ENCODE measurements around the gene AXL. TPM values are rescaled to one million over a fixed set of nuclear protein-coding genes. Genes with fewer than 3 reads are reported as not detected.

AXL gene
- total RNA-seq, 4 donors from 2014 or later: 7.2 to 46.2 (median 24.2) TPM

DNA sequence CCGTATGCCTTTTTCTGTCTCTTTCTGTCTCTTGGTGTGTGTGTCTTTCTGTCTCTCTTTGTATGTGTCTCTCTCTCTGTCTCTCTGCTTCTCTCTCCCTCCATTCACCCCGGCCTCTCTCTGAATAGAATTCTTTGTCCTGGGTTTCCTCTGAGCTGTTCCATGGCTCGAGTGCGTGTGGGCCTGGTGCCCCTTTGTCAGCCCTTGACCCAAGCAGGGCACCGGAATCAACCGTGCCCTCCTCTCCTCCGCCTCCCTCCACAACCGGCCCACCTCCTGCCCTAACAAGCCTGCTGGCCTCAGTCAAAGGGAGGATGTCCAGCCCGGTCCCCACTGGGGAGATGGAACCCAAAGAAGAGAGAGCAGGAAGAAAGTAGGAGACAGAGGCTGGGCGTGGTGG is 3.2 kb downstream of the AXL start:
- Histone ChIP-seq H3K36me3 (no peaks in the 10 kb centered on the region), H3K4me1 (peaks cover 0 to 12% (median 7%) of the 10 kb centered on the region in 4 donors), H3K4me3 (no peak overlapping the region), H3K27ac (no peak overlapping the region), H3K27me3 (no peaks in the 10 kb centered on the region), H3K9me3 (no peaks in the 10 kb centered on the region)
- no peak for DNase-seq
- TF ChIP-seq, protein P1, sequence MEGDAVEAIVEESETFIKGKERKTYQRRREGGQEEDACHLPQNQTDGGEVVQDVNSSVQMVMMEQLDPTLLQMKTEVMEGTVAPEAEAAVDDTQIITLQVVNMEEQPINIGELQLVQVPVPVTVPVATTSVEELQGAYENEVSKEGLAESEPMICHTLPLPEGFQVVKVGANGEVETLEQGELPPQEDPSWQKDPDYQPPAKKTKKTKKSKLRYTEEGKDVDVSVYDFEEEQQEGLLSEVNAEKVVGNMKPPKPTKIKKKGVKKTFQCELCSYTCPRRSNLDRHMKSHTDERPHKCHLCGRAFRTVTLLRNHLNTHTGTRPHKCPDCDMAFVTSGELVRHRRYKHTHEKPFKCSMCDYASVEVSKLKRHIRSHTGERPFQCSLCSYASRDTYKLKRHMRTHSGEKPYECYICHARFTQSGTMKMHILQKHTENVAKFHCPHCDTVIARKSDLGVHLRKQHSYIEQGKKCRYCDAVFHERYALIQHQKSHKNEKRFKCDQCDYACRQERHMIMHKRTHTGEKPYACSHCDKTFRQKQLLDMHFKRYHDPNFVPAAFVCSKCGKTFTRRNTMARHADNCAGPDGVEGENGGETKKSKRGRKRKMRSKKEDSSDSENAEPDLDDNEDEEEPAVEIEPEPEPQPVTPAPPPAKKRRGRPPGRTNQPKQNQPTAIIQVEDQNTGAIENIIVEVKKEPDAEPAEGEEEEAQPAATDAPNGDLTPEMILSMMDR (IDR thresholded peaks at IDR 0.05): no peak
- no peak for TF ChIP-seq POLR2A (IDR thresholded peaks at IDR 0.05)

DNA sequence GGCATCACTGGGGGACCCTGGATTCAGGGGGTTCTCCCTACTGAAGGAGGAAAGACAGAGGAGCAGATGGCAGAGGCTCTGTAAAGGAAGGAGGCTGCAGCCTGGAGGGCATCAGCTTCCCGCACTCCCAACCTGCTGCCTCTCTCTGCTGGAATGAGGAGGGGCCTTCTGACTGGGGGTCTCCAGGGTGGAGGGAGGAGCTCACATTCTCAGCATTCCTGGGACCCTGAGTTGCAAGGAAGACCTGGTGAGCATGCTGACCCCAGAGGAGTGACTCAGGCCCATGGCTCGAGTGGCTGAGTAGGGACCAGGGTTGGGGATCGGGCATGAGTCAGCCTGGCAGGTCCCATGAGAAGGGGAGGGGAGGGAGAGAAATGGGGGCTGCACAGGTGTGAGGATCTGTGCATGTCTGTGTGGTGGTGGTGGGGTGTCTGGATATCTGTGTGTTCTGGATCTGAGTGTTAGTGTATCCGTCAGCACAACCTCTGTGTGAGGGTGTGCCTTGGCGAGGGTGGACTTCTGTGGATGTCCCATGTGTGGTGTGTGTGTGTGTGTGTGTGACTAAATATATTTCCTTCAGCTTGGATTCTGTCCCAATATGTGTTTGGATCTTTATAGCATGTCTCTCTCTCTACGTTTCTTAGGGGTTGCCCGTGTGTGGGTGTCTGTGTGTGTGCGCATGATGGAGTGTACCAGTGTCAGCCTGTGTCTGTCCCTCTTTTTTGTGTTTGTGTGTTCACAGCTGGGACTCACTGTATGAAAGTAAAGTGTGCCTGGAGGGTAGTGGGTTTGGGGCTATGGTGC is 4.6 kb downstream of the AXL start:
- H3K27ac ChIP-seq: peak overlapping the region in 2 of 4 donors; percentile 14 to 90

DNA sequence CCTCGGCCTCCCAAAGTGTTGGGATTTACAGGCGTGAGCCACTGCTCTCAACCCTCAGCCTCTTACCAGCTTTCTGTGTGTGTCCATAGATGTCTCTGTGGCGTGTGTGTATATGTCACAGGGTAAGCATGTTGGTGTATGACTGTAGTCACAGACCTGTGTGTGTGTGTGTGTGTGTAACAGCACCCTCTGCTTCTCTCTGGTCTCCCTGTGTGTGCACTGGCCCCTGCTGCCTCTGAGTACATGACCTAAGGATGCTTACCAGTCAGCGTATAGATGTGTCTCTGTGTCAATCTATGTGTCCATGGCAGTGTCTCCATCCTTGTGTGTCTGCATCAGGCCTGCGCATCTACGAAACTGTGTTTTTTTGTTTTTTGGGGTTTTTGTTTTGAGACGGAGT is 5.6 kb downstream of the AXL start:
- H3K4me1 ChIP-seq: peaks cover 0 to 12% (median 7%) of the 10 kb centered on the region in 4 donors
- H3K9me3 ChIP-seq: no peaks in the 10 kb centered on the region
- no peaks in the 10 kb centered on the region for H3K27me3 ChIP-seq
- TF ChIP-seq POLR2A (IDR thresholded peaks at IDR 0.05): no peak
- TF ChIP-seq, protein P1 (IDR thresholded peaks at IDR 0.05): no peak
- H3K4me3 ChIP-seq: no peak overlapping the region
- no peak for DNase-seq
- H3K27ac ChIP-seq: peak overlapping the region; percentile 25 to 90 (median 70)
- H3K36me3 ChIP-seq: no peaks in the 10 kb centered on the region

More for the DNA sequence above, 4.6 kb downstream of the AXL start:
- H3K4me1 ChIP-seq: peaks cover 0 to 12% (median 7%) of the 10 kb centered on the region in 4 donors
- DNase-seq: no peak
- TF ChIP-seq, protein P1 (IDR thresholded peaks at IDR 0.05): no peak
- TF ChIP-seq POLR2A (IDR thresholded peaks at IDR 0.05): no peak
- peak overlapping the region in 1 of 4 donors; percentile 2 for H3K4me3 ChIP-seq
- H3K36me3 ChIP-seq: no peaks in the 10 kb centered on the region
- H3K27me3 ChIP-seq: no peaks in the 10 kb centered on the region
- H3K9me3 ChIP-seq: no peaks in the 10 kb centered on the region

DNA sequence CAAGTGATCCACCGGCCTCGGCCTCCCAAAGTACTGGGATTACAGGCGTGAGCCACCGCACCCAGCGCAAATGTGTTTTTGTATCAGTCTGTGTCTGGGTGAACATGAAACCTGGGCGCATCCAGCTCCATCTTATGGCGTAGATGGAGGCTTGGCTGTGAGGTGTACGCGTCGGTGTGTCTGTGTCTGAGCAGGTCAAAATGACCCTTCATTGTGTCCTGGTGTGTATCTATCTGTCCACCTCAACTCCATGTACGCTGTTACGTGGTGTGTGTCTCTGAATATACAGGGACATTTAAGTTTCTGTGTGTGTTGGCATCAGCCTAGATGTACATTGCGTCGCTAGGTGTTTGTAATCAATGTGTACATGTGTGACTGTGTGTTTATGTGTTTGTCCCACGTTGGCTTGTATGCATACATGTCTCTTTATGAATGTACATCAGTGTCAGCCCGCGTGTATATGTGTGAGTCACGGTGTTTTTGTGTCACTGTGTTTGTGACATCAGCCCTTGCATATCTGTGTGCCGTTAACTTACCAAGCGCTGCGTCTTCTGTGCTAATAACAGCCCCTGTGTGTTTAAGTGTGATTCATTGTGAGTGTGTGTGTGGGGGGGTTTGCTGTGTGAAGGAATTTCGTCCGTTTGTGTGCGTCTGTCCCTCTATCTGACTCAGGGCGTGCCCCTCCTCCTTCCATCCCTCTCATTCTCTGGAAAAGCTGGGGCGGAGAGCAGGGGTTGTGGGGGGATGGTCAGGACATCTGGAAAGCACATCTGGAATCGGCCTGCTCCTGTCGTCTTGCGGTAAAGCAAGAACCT is 6.4 kb downstream of the AXL start:
- Histone ChIP-seq H3K36me3 (no peaks in the 10 kb centered on the region), H3K27ac (peak overlapping the region; percentile 72 to 90 (median 82)), H3K4me3 (peak overlapping the region; percentile 45 to 80 (median 56)), H3K4me1 (peaks cover 0 to 12% (median 7%) of the 10 kb centered on the region in 4 donors), H3K9me3 (no peaks in the 10 kb centered on the region), H3K27me3 (no peaks in the 10 kb centered on the region)
- TF ChIP-seq, protein P1 (IDR thresholded peaks at IDR 0.05): no peak
- peak in 2 of 3 donors; percentile 25 to 68 for DNase-seq

- H3K4me3 ChIP-seq: peak overlapping the region; percentile 45 to 80 (median 56)
- H3K27ac ChIP-seq: peak overlapping the region; percentile 72 to 90 (median 82)
- no peaks in the 10 kb centered on the region for H3K36me3 ChIP-seq
- no peaks in the 10 kb centered on the region for H3K27me3 ChIP-seq
- TF ChIP-seq, protein P1 (IDR thresholded peaks at IDR 0.05): peak in 3 of 6 experiments; percentile 23 to 31 (median 26)
- peak; percentile 72 to 75 for TF ChIP-seq POLR2A (IDR thresholded peaks at IDR 0.05)
- H3K9me3 ChIP-seq: no peaks in the 10 kb centered on the region
- H3K4me1 ChIP-seq: peaks cover 0 to 12% (median 5%) of the 10 kb centered on the region in 4 donors
- DNase-seq: peak; percentile 22 to 84 (median 82)
Measured at GRCh38 chr19:41226053-41226873, 7.2 kb downstream of the AXL start.

Measured in Peyer's patch (tissue), 4 donors.